Measurements from ENCODE around the gene GALNT16. TPM values are rescaled to one million over a fixed set of nuclear protein-coding genes. Genes with fewer than 3 reads are reported as not detected.

The GALNT16 gene
- total and polyA plus RNA-seq, 2 of the 8 experiments (the other 6 are each of a cell fraction or from before 2014, with no cell fraction given) = 5.4 to 6.3 TPM

DNA sequence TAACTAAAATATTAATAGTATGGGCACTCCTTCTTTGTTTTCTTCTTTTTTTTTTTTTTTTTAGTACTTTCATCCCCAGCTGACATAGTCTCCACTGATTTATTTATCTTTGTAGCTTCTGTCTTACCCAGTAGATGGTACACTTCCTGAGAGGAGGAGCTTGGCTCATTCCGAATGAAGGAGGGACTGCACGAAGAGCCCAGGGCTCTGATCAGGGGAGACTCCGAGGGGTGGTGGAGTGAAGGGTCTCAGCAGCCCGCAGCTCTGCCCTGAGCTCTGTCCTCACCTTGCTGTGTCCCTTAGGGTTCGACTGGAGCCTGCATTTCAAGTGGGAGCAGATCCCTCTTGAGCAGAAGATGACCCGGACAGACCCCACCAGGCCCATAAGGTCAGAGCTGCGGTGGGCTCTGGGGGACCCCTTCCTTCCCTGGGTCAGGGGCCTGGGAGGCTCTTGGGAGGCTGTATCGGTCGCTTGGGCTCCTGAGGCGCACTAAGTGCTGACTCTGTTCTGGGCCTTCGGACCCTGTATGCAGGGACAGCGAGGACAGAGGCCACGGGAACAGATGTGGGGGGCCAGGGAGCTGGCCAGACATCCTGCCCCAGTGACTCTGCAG lies 72.9 kb downstream of the GALNT16 start:
- TF ChIP-seq CHD1 (IDR thresholded peaks at IDR 0.05; ENCODE audit: low read depth, low read length) (no peak), CREB1 (IDR thresholded peaks at IDR 0.05) (no peak), YY1 (IDR thresholded peaks at IDR 0.05; ENCODE audit: low read depth, low read length) (no peak), BRCA1 (IDR thresholded peaks at IDR 0.05; ENCODE audit: low read depth, low read length) (no peak), ZNF274 (IDR thresholded peaks at IDR 0.05; ENCODE audit: borderline replicate concordance, extremely low read depth, low read length) (no peak), GABPA (IDR thresholded peaks at IDR 0.05; ENCODE audit: borderline replicate concordance, insufficient read depth, low read length) (no peak), KDM5A (IDR thresholded peaks at IDR 0.05; ENCODE audit: low read length) (no peak), FOSL1 (IDR thresholded peaks at IDR 0.05; ENCODE audit: insufficient read depth, low read depth, low read length) (no peak)
- TF ChIP-seq, protein P1, sequence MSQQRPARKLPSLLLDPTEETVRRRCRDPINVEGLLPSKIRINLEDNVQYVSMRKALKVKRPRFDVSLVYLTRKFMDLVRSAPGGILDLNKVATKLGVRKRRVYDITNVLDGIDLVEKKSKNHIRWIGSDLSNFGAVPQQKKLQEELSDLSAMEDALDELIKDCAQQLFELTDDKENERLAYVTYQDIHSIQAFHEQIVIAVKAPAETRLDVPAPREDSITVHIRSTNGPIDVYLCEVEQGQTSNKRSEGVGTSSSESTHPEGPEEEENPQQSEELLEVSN (IDR thresholded peaks at IDR 0.05) = no peak
- Histone ChIP-seq H3K4me1 (replicated peaks in 1 of 4; ENCODE audit: control insufficient read depth in 3 of 4, insufficient read depth in 4 of 4, low read length in 3 of 4) (peaks cover 0 to 2% (median 0%) of the 10 kb centered on the region in 4 experiments; a peak in 1 of 7 replicates), H3K36me3 (ENCODE audit: control insufficient read depth in 2 of 4, insufficient read depth in 4 of 4, low read length in 3 of 4) (no peaks in the 10 kb centered on the region), H2AFZ (ENCODE audit: low read length) (no peak overlapping the region), H3K14ac (ENCODE audit: insufficient read length) (no peak overlapping the region), H3K4me3 (ENCODE audit: extremely low read depth in 1 of 4, insufficient read depth in 2 of 4, low read depth in 3 of 4, low read length in 4 of 4) (no peak overlapping the region), H3K4ac (replicated peaks; ENCODE audit: insufficient read length, low read depth, low read length) (no peak overlapping the region), H3K9me3 (ENCODE audit: insufficient read depth in 2 of 2, low read depth in 1 of 2, low read length in 1 of 2) (no peaks in the 10 kb centered on the region), H3K27me3 (replicated peaks in 1 of 4; ENCODE audit: control insufficient read depth in 3 of 4, extremely low read depth in 1 of 4, insufficient read depth in 3 of 4, low read length in 3 of 4) (no peaks in the 10 kb centered on the region), H2BK5ac (ENCODE audit: low read depth, low read length) (no peak overlapping the region), H3K79me1 (ENCODE audit: low read depth, low read length) (no peaks in the 10 kb centered on the region), H3K27ac (ENCODE audit: low read depth, low read length) (no peak overlapping the region), H2BK20ac (ENCODE audit: low read length) (no peak overlapping the region), H2AK5ac (ENCODE audit: low read depth, low read length) (no peak overlapping the region), H2BK15ac (ENCODE audit: low read length) (no peak overlapping the region), H4K20me1 (replicated peaks in 1 of 2; ENCODE audit: control insufficient read depth in 1 of 2, insufficient read depth in 2 of 2, low read length in 2 of 2) (no peaks in the 10 kb centered on the region), H2BK12ac (ENCODE audit: low read depth, low read length) (no peak overlapping the region), H3K4me2 (ENCODE audit: insufficient read depth in 1 of 2, low read depth in 2 of 2, low read length in 2 of 2) (no peak overlapping the region), H4K8ac (ENCODE audit: extremely low read depth, insufficient read depth, low read length) (no peak overlapping the region), H3K23ac (ENCODE audit: insufficient read length) (no peak overlapping the region), H4K91ac (replicated peaks; ENCODE audit: insufficient read length, low read length) (no peak overlapping the region), H3K23me2 (ENCODE audit: low read depth, low read length) (no peaks in the 10 kb centered on the region), H3K56ac (replicated peaks; ENCODE audit: insufficient read length, low read depth, low read length) (no peak overlapping the region), H3K18ac (ENCODE audit: extremely low read depth, low read length) (no peak overlapping the region), H3K9ac (replicated peaks in 1 of 4; ENCODE audit: extremely low read depth in 1 of 4, low read depth in 3 of 4, low read length in 3 of 4) (no peak overlapping the region), H3K79me2 (ENCODE audit: control insufficient read depth in 1 of 2, insufficient read depth in 2 of 2, low read length in 2 of 2) (no peaks in the 10 kb centered on the region), H2BK120ac (replicated peaks; ENCODE audit: low read depth, low read length) (no peak overlapping the region), H4K5ac (ENCODE audit: insufficient read length, low read depth, low read length) (no peak overlapping the region)
- FAIRE-seq (no peak), DNase-seq (ENCODE audit: low read depth in 1 of 2, low spot score in 2 of 2) (no peak)
- ChIA-PET CTCF (ENCODE audit: partially characterized antibody) (interaction anchor here (0.6 to 12.0 kb wide), 10 partner anchors 8 to 91 kb away, joined by 3 to 140 read pairs (median 8); no protein-coding TSS in a partner anchor), POLR2A (ENCODE audit: partially characterized antibody) (interaction anchor here (0.6 to 1.4 kb wide), 3 partner anchors 8 to 65 kb away, joined by 3 to 5 read pairs (median 3); partner anchors contain the start of gene ERH)
- WGBS, 2 experiments (ENCODE audit: extremely low coverage in 1 of 2, insufficient coverage in 1 of 2, insufficient read length in 1 of 2, insufficient replicate concordance in 2 of 2, low coverage in 1 of 2, low lambda C conversion rate in 2 of 2, missing lambda C conversion rate in 1 of 2) = 84% methylated on average over 13 of the region's 13 CpGs; no CpG with 5 or more reads in 1 of the 2 experiments

All from H1 (cell line).